Measurements from ENCODE around the gene INPP5A. TPM values are rescaled to one million over a fixed set of nuclear protein-coding genes. Genes with fewer than 3 reads are reported as not detected.

Gene INPP5A
- total and polyA plus RNA-seq, 9 of the 15 experiments (the other 6 are each of a cell fraction or from before 2014, with no cell fraction given), result 0.66 to 11.6 (median 7.7) TPM

DNA sequence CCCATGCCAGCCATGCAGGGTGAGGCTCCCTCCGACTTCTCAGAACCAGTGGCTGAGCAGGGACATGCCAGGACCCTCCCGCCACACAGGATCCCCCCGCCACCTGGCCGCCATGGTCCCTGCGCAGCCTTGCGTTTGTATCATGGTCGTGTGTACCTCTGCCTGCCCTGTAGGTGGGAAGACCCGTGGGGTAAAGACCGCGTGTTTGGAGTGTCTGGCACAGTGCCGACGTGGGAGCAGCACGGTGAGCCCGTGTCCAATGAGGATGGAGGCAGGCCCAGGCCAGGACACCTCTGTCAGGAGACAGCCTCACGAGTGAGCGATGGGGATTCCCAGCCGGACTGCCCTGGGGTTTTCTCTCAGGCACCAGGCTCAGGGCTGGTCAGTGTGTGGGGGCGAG, 216.5 kb downstream of the INPP5A start (continued):
- TF ChIP-seq HNRNPLL (IDR thresholded peaks at IDR 0.05; ENCODE audit: low read depth, low read length, poor library complexity, severe bottlenecking) (no peak), PCBP1 (IDR thresholded peaks at IDR 0.05; ENCODE audit: low read depth, low read length, poor library complexity, severe bottlenecking) (no peak), KLF10 (CRISPR knock-in tag; IDR thresholded peaks at IDR 0.05) (no peak), HCFC1 (IDR thresholded peaks at IDR 0.05; ENCODE audit: low read depth, low read length) (no peak), ZNF134 (CRISPR knock-in tag; conservative IDR thresholded peaks at IDR 0.05) (no peak), TSC22D4 (tag; IDR thresholded peaks at IDR 0.05) (no peak), HDAC2 (IDR thresholded peaks at IDR 0.05) (no peak), FUS (optimal IDR thresholded peaks at IDR 0.05; ENCODE audit: low read depth, low read length) (no peak), ZNF165 (CRISPR knock-in tag; IDR thresholded peaks at IDR 0.05; ENCODE audit: borderline replicate concordance) (no peak), JUND (IDR thresholded peaks at IDR 0.05; ENCODE audit: borderline replicate concordance, low read depth, low read length) (no peak), JUND (tag; IDR thresholded peaks at IDR 0.05; ENCODE audit: borderline replicate concordance, low read depth, low read length) (no peak), ETV5 (CRISPR knock-in tag; IDR thresholded peaks at IDR 0.05; ENCODE audit: low read depth) (no peak)
- TF ChIP-seq, protein P1, sequence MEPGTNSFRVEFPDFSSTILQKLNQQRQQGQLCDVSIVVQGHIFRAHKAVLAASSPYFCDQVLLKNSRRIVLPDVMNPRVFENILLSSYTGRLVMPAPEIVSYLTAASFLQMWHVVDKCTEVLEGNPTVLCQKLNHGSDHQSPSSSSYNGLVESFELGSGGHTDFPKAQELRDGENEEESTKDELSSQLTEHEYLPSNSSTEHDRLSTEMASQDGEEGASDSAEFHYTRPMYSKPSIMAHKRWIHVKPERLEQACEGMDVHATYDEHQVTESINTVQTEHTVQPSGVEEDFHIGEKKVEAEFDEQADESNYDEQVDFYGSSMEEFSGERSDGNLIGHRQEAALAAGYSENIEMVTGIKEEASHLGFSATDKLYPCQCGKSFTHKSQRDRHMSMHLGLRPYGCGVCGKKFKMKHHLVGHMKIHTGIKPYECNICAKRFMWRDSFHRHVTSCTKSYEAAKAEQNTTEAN (CRISPR knock-in tag; IDR thresholded peaks at IDR 0.05), result no peak
- TF ChIP-seq, protein P2, sequence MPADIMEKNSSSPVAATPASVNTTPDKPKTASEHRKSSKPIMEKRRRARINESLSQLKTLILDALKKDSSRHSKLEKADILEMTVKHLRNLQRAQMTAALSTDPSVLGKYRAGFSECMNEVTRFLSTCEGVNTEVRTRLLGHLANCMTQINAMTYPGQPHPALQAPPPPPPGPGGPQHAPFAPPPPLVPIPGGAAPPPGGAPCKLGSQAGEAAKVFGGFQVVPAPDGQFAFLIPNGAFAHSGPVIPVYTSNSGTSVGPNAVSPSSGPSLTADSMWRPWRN (IDR thresholded peaks at IDR 0.05; ENCODE audit: low read depth), result no peak

Measured in K562 (cell line).